ENCODE data around the gene PAQR9.

GRCh38 chr3:142976621-142977398 is 13.3 kb upstream of the PAQR9 start:
- no peak for TF ChIP-seq CTCF (IDR thresholded peaks at IDR 0.05; ENCODE audit: borderline replicate concordance, extremely low read depth, low read length, poor library complexity, severe bottlenecking)
- TF ChIP-seq EZH2 (IDR thresholded peaks at IDR 0.05; ENCODE audit: borderline replicate concordance, low read depth, low read length, severe bottlenecking): no peak

Measured in DND-41 (cell line).